PC-3 (cell line): ENCODE measurements around the gene TMEM87B. TPM values are rescaled to one million over a fixed set of nuclear protein-coding genes. Genes with fewer than 3 reads are reported as not detected.
"Not testable (repeated sequence)": the region's sequence is repeated elsewhere in the genome, so short reads cannot be mapped to it uniquely, and the experiment has no call there.

Source experiments
- ATAC-seq: fragments of 200-7000 bp; cut with Tn5 transposase; 2 replicates; pipeline ENCODE4 v1.9.1; 2020; ENCODE audit warnings: mild to moderate bottlenecking, moderate library complexity
- BruUV-seq: library from RNA; stranded (reverse); fragments of 400-500 nt; replicated peaks from 2 replicates; lab custom pipeline; 2021; lab: Mats Ljungman, UMichigan
- CTCF ChIA-PET: fragments of 300-600 bp; sonication (Branson Sonifier 250); formaldehyde crosslinking; loops from one replicate; lab custom pipeline; 2022; ENCODE audit warnings: antibody characterized with exemption; lab: Charles Lee
- POLR2A ChIA-PET: fragments of 300-600 bp; sonication (Branson Sonifier 250); formaldehyde crosslinking; loops from one replicate; lab custom pipeline; 2022; ENCODE audit warnings: antibody characterized with exemption; ENCODE audit not compliant: unreplicated experiment; lab: Charles Lee
- DNase-seq: peaks from one replicate; pipeline ENCODE4 v3.0.0-alpha.2; 2015
- H2AFZ ChIP-seq: fragments of 300-600 bp; sonication (generic); 2 replicates; pipeline ENCODE4 v1.6.0; 2016; ENCODE audit warnings: antibody characterized with exemption, low read length
- H3F3A ChIP-seq: fragments of 300-600 bp; sonication (generic); one replicate; pipeline ENCODE4 v1.6.0; 2017; ENCODE audit warnings: antibody characterized with exemption, low read length, control low read depth, mild to moderate bottlenecking; ENCODE audit not compliant: unreplicated experiment
- H3K27ac ChIP-seq: fragments of 300-600 bp; sonication (generic); 2 replicates; pipeline ENCODE4 v1.5.1; 2016; ENCODE audit warnings: mild to moderate bottlenecking, low read length
- H3K27me3 ChIP-seq: fragments of 300-600 bp; sonication (generic); 2 replicates; pipeline ENCODE4 v1.6.1; 2016; ENCODE audit warnings: low read length, mixed read lengths
- H3K36me3 ChIP-seq: fragments of 300-600 bp; sonication (generic); 2 replicates; pipeline ENCODE4 v1.6.1; 2016; ENCODE audit warnings: low read depth, mixed run types, low read length, mixed read lengths
- H3K4me1 ChIP-seq: fragments of 300-600 bp; sonication (generic); 2 replicates; pipeline ENCODE4 v1.5.1; 2016; ENCODE audit warnings: low read length; ENCODE audit not compliant: insufficient read depth
- H3K4me2 ChIP-seq: fragments of 300-600 bp; sonication (generic); 2 replicates; pipeline ENCODE4 v1.6.0; 2016; ENCODE audit warnings: low read length
- H3K4me3 ChIP-seq: fragments of 300-600 bp; sonication (generic); 2 replicates; pipeline ENCODE4 v1.5.1; 2016; ENCODE audit warnings: mild to moderate bottlenecking, low read length, mixed read lengths
- H3K79me2 ChIP-seq: fragments of 300-600 bp; sonication (generic); 2 replicates; pipeline ENCODE4 v1.6.1; 2017; ENCODE audit warnings: low read length, mixed read lengths
- H3K9ac ChIP-seq: fragments of 300-600 bp; sonication (generic); 2 replicates; pipeline ENCODE4 v1.6.0; 2016; ENCODE audit warnings: mild to moderate bottlenecking, low read length
- H3K9me2 ChIP-seq: fragments of 300-600 bp; sonication (generic); replicated peaks from 2 replicates; pipeline ENCODE4 v1.6.1; 2016; ENCODE audit warnings: mixed run types, low read length, mixed read lengths
- H3K9me3 ChIP-seq: fragments of 300-600 bp; sonication (generic); 2 replicates; pipeline ENCODE4 v1.6.1; 2016; ENCODE audit warnings: low read length, mixed read lengths
- H4K20me1 ChIP-seq: fragments of 300-600 bp; sonication (generic); 2 replicates; pipeline ENCODE4 v1.6.1; 2016; ENCODE audit warnings: low read length, mixed read lengths
- EZH2 ChIP-seq: fragments of 300-600 bp; sonication (generic); IDR thresholded peaks from one replicate; pipeline ENCODE4 v1.6.1; 2017; ENCODE audit warnings: antibody characterized with exemption, mild to moderate bottlenecking, low read length; ENCODE audit not compliant: unreplicated experiment
- EZH2phosphoT487 ChIP-seq: fragments of 300-600 bp; sonication (generic); IDR thresholded peaks from 2 replicates; pipeline ENCODE4 v1.6.1; 2018; ENCODE audit warnings: mild to moderate bottlenecking, antibody characterized with exemption, low read length, borderline replicate concordance
- intact Hi-C: fragments of 100-400 bp; cut with micrococcal nuclease; formaldehyde crosslinking; loops from 2 replicates; pipeline ENCODE4 v1.9.0; 2023
- total RNA-seq: library from RNA; depleted of rRNA; stranded (reverse); fragments of >200 nt; gene quantifications from 2 replicates; pipeline ENCODE4 v1.2.3, GENCODE V29; 2014
- TF ChIP-seq, protein P1 (sequence below): fragments of 300-600 bp; sonication (generic); conservative IDR thresholded peaks from 2 replicates; pipeline ENCODE4 v1.5.1; 2017; ENCODE audit warnings: antibody characterized with exemption, low read depth, mild to moderate bottlenecking, low read length

The TMEM87B gene
- total RNA-seq, 1 experiment from 2014 or later, result 11.2 TPM

DNA sequence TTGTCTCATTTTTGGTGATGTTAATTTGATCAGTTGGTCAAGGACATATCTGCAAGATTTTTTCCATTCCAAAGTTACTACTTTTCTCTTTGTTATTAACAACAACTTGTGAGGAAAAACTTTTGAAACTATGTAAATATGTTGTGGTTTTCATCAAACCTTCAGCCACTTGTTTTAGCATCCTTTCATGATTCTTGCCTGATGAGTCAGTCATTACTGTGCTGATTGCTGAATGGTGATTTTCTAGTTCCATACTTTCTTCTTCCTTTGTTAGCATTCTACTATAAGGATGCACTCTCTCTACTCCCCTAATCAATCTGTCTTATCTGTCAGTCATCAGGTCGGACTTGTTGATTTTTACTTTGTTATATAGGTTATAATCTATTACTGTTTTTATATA is 10.9 kb downstream of the TMEM87B start:
- Histone ChIP-seq H3K27ac (no peak overlapping the region), H3K4me1 (peaks cover 14% of the 10 kb centered on the region), H3K9me2 (no peaks in the 10 kb centered on the region), H3K4me2 (peak overlapping the region; percentile 21; the same call in 1 of the 2 replicates), H2AFZ (no peak overlapping the region), H4K20me1 (no peaks in the 10 kb centered on the region), H3K4me3 (no peak overlapping the region), H3K27me3 (no peaks in the 10 kb centered on the region), H3K9ac (no peak overlapping the region), H3K9me3 (no peaks in the 10 kb centered on the region), H3K36me3 (peaks cover 29% of the 10 kb centered on the region), H3F3A (peaks cover 9% of the 10 kb centered on the region), H3K79me2 (no peaks in the 10 kb centered on the region)
- DNase-seq (peak; percentile 67), ATAC-seq (peak; percentile 86)
- intact Hi-C loops, result loop anchor here (1.0 kb wide), 1 partner anchor 10 kb away; no protein-coding TSS in a partner anchor
- BruUV-seq, result no TSS peak
- TF ChIP-seq EZH2 (no peak), EZH2phosphoT487 (no peak)
- TF ChIP-seq, protein P1, sequence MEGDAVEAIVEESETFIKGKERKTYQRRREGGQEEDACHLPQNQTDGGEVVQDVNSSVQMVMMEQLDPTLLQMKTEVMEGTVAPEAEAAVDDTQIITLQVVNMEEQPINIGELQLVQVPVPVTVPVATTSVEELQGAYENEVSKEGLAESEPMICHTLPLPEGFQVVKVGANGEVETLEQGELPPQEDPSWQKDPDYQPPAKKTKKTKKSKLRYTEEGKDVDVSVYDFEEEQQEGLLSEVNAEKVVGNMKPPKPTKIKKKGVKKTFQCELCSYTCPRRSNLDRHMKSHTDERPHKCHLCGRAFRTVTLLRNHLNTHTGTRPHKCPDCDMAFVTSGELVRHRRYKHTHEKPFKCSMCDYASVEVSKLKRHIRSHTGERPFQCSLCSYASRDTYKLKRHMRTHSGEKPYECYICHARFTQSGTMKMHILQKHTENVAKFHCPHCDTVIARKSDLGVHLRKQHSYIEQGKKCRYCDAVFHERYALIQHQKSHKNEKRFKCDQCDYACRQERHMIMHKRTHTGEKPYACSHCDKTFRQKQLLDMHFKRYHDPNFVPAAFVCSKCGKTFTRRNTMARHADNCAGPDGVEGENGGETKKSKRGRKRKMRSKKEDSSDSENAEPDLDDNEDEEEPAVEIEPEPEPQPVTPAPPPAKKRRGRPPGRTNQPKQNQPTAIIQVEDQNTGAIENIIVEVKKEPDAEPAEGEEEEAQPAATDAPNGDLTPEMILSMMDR, result no peak
- ChIA-PET POLR2A (no interaction called here), CTCF (no interaction called here)

DNA sequence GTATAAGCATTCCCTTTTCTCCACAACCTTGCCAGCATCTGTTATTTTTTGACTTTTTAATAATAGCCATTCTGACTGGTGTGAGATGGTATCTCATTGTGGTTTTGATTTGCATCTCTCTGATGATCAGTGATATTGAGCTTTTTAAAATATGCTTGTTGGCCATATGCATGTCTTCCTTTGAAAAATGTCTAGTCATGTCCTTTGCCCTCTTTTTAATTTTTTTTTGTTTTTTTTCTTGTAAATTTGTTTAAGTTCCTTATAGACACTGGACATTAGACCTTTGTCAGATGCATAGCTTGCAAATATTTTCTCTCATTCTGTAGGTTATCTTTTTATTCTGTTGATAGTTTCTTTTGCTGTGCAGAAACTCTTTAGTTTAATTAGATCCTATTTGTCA is 14.7 kb downstream of the TMEM87B start:
- H3K9me3 ChIP-seq, intact Hi-C loops, DNase-seq, H2AFZ ChIP-seq, H3K9ac ChIP-seq, H3K4me2 ChIP-seq, H3K27me3 ChIP-seq, H3K4me3 ChIP-seq, POLR2A ChIA-PET, H3K9me2 ChIP-seq, BruUV-seq, ATAC-seq, CTCF ChIA-PET, H3K27ac ChIP-seq, H4K20me1 ChIP-seq, H3F3A ChIP-seq: not testable (repeated sequence)
- H3K36me3 ChIP-seq, result peaks cover 43% of the 10 kb centered on the region
- H3K4me1 ChIP-seq, result peaks cover 26% of the 10 kb centered on the region
- H3K79me2 ChIP-seq, result peaks cover 29% of the 10 kb centered on the region

DNA sequence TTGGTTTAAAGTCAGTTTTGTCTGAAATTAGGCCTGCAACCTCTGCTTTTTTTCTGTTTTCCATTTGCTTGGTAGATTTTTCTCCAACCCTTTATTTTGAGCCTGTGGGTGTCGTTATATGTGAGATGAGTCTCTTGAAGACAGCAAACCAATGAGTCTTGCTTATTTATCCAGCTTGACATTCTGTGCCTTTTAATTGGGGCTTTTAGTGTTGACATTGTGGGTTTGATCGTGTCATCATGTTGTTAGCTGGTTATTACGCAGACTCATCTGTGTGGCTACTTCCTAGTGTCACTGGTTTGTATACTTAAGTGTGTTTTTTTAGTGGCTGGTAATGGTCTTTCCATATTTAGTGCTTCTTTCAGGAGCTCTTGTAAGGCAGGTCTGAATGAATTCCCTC is 18.8 kb downstream of the TMEM87B start:
- Histone ChIP-seq H3K9me3 (no peaks in the 10 kb centered on the region), H3K4me1 (peaks cover 31% of the 10 kb centered on the region), H3K27me3 (no peaks in the 10 kb centered on the region), H3K4me2 (peak overlapping the region; percentile 72; the same call in 1 of the 2 replicates), H3K4me3 (no peak overlapping the region), H3F3A (no peaks in the 10 kb centered on the region), H3K27ac (peak overlapping the region; percentile 84), H3K79me2 (peaks cover 29% of the 10 kb centered on the region), H4K20me1 (no peaks in the 10 kb centered on the region), H2AFZ (no peak overlapping the region), H3K9me2 (no peaks in the 10 kb centered on the region), H3K9ac (no peak overlapping the region), H3K36me3 (peaks cover 41% of the 10 kb centered on the region)
- TF ChIP-seq EZH2phosphoT487 (no peak), EZH2 (no peak)
- TF ChIP-seq, protein P1, result no peak
- DNase-seq (peak; percentile 51), ATAC-seq (no peak)
- POLR2A ChIA-PET, result no interaction called here
- CTCF ChIA-PET, result no interaction called here
- no TSS peak for BruUV-seq
- intact Hi-C loops, result no loop called here
